ENCODE measurements around the gene TRAK1.

TRAK1 gene

GRCh38 chr3:42175386-42176240, 84.5 kb downstream of the TRAK1 start:
- Histone ChIP-seq H3K27ac (ENCODE audit: low read depth in 2 of 2, low read length in 2 of 2) (no peak overlapping the region), H3K36me3 (ENCODE audit: control insufficient read depth in 2 of 2, insufficient read depth in 2 of 2, low read length in 2 of 2) (peaks cover 8 to 10% of the 10 kb centered on the region in 2 donors), H3K9ac (ENCODE audit: low read depth in 1 of 2, low read length in 2 of 2) (no peak overlapping the region), H3K9me3 (ENCODE audit: control insufficient read depth in 2 of 2, low read length in 2 of 2) (no peaks in the 10 kb centered on the region), H3K4me3 (ENCODE audit: low read length in 2 of 2) (no peak overlapping the region), H3K27me3 (ENCODE audit: control insufficient read depth in 2 of 2, insufficient read depth in 2 of 2, low read length in 2 of 2) (no peaks in the 10 kb centered on the region), H3K4me1 (ENCODE audit: control insufficient read depth in 2 of 2, insufficient read depth in 2 of 2, low read length in 2 of 2) (peaks cover 17 to 27% of the 10 kb centered on the region in 2 donors)

GRCh38 chr3:42176242-42177034, 85.3 kb downstream of the TRAK1 start:
- Histone ChIP-seq H3K36me3 (ENCODE audit: control insufficient read depth in 2 of 2, insufficient read depth in 2 of 2, low read length in 2 of 2) (peaks cover 8 to 10% of the 10 kb centered on the region in 2 donors), H3K4me1 (ENCODE audit: control insufficient read depth in 2 of 2, insufficient read depth in 2 of 2, low read length in 2 of 2) (peaks cover 17 to 31% of the 10 kb centered on the region in 2 donors), H3K9me3 (ENCODE audit: control insufficient read depth in 2 of 2, low read length in 2 of 2) (no peaks in the 10 kb centered on the region), H3K27me3 (ENCODE audit: control insufficient read depth in 2 of 2, insufficient read depth in 2 of 2, low read length in 2 of 2) (no peaks in the 10 kb centered on the region), H3K27ac (ENCODE audit: low read depth in 2 of 2, low read length in 2 of 2) (no peak overlapping the region), H3K9ac (ENCODE audit: low read depth in 1 of 2, low read length in 2 of 2) (no peak overlapping the region), H3K4me3 (ENCODE audit: low read length in 2 of 2) (no peak overlapping the region)

DNA sequence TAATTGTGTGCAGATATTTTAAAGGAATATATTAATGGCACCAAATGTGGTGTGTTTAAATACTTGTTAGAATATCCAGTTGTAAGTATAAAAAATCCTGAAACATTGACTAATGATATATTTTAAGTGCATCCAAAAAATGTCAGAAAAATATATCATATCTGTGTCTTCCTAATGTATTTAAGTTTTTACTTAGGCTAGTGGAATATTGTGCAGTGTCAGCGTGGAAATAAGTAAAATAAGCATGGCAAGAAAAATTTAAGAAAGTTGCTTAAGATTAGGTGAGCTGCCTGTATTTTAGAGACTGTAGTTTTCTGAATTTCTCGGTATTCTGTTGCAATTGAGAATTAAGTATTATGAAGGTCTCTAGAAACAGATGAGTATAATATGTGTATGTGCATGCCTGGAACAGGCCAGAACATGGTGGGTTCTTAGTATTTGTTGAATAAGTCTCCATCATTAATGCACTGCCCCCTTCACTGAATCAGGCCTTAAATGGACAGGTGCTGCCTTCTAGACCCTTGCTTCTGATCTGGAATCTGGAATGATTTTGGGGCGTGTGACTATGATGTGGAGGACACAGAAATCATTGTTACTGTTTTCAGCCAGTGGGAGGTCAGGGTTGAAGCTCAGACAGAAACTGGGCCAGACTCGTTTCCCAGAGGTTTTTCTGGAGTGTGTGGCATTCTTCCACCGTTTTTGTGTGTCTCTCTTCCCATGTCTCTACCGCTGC, 86.1 kb downstream of the TRAK1 start:
- Histone ChIP-seq H3K9me3 (ENCODE audit: control insufficient read depth in 2 of 2, low read length in 2 of 2) (no peaks in the 10 kb centered on the region), H3K4me3 (ENCODE audit: low read length in 2 of 2) (no peak overlapping the region), H3K27ac (ENCODE audit: low read depth in 2 of 2, low read length in 2 of 2) (no peak overlapping the region), H3K36me3 (ENCODE audit: control insufficient read depth in 2 of 2, insufficient read depth in 2 of 2, low read length in 2 of 2) (peaks cover 8 to 10% of the 10 kb centered on the region in 2 donors), H3K4me1 (ENCODE audit: control insufficient read depth in 2 of 2, insufficient read depth in 2 of 2, low read length in 2 of 2) (peaks cover 17 to 31% of the 10 kb centered on the region in 2 donors), H3K9ac (ENCODE audit: low read depth in 1 of 2, low read length in 2 of 2) (no peak overlapping the region), H3K27me3 (ENCODE audit: control insufficient read depth in 2 of 2, insufficient read depth in 2 of 2, low read length in 2 of 2) (no peaks in the 10 kb centered on the region)

- Histone ChIP-seq H3K9ac (ENCODE audit: low read depth in 1 of 2, low read length in 2 of 2) (no peak overlapping the region), H3K27ac (ENCODE audit: low read depth in 2 of 2, low read length in 2 of 2) (no peak overlapping the region), H3K9me3 (ENCODE audit: control insufficient read depth in 2 of 2, low read length in 2 of 2) (no peaks in the 10 kb centered on the region), H3K36me3 (ENCODE audit: control insufficient read depth in 2 of 2, insufficient read depth in 2 of 2, low read length in 2 of 2) (peaks cover 8 to 10% of the 10 kb centered on the region in 2 donors), H3K27me3 (ENCODE audit: control insufficient read depth in 2 of 2, insufficient read depth in 2 of 2, low read length in 2 of 2) (no peaks in the 10 kb centered on the region), H3K4me1 (ENCODE audit: control insufficient read depth in 2 of 2, insufficient read depth in 2 of 2, low read length in 2 of 2) (peaks cover 17 to 31% of the 10 kb centered on the region in 2 donors), H3K4me3 (ENCODE audit: low read length in 2 of 2) (no peak overlapping the region)
These were observed 86.6 kb downstream of the TRAK1 start for GRCh38 chr3:42177801-42178150.

- peak overlapping the region; percentile 85 to 94 for H3K27ac ChIP-seq (ENCODE audit: low read depth in 2 of 2, low read length in 2 of 2)
- peak overlapping the region; percentile 26 to 63 for H3K9ac ChIP-seq (ENCODE audit: low read depth in 1 of 2, low read length in 2 of 2)
- no peaks in the 10 kb centered on the region for H3K27me3 ChIP-seq (ENCODE audit: control insufficient read depth in 2 of 2, insufficient read depth in 2 of 2, low read length in 2 of 2)
- H3K9me3 ChIP-seq (ENCODE audit: control insufficient read depth in 2 of 2, low read length in 2 of 2), result no peaks in the 10 kb centered on the region
- peaks cover 17 to 26% of the 10 kb centered on the region in 2 donors for H3K4me1 ChIP-seq (ENCODE audit: control insufficient read depth in 2 of 2, insufficient read depth in 2 of 2, low read length in 2 of 2)
- H3K4me3 ChIP-seq (ENCODE audit: low read length in 2 of 2), result no peak overlapping the region
- H3K36me3 ChIP-seq (ENCODE audit: control insufficient read depth in 2 of 2, insufficient read depth in 2 of 2, low read length in 2 of 2), result peaks cover 8 to 10% of the 10 kb centered on the region in 2 donors
These were observed 88.1 kb downstream of the TRAK1 start for GRCh38 chr3:42179110-42179725.

DNA sequence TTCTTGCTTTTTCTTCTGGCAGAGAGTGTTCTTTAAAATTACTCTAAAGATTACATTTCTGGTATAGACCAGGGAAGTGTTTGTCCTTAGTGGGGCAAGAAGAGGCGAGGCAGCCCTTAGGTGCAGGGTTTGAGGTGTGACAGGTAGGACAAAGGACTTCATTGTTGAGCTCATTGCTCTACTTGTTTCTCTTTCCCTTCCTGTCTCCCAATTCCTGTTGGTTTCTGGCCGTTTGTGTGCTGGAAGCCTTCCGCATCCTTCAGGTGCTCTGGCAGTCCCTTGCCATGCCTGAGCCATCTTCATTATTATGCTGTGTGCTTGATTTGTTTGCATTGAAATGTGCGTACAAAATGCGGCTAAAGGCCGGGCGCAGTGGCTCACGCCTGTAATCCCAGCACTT, 89.7 kb downstream of the TRAK1 start:
- peak overlapping the region in 1 of 2 donors; percentile 28 for H3K9ac ChIP-seq (ENCODE audit: low read depth in 1 of 2, low read length in 2 of 2)
- peaks cover 15 to 18% of the 10 kb centered on the region in 2 donors for H3K36me3 ChIP-seq (ENCODE audit: control insufficient read depth in 2 of 2, insufficient read depth in 2 of 2, low read length in 2 of 2)
- no peaks in the 10 kb centered on the region for H3K27me3 ChIP-seq (ENCODE audit: control insufficient read depth in 2 of 2, insufficient read depth in 2 of 2, low read length in 2 of 2)
- H3K27ac ChIP-seq (ENCODE audit: low read depth in 2 of 2, low read length in 2 of 2), result peak overlapping the region; percentile 18 to 71
- H3K4me3 ChIP-seq (ENCODE audit: low read length in 2 of 2), result no peak overlapping the region
- H3K9me3 ChIP-seq (ENCODE audit: control insufficient read depth in 2 of 2, low read length in 2 of 2), result no peaks in the 10 kb centered on the region
- H3K4me1 ChIP-seq (ENCODE audit: control insufficient read depth in 2 of 2, insufficient read depth in 2 of 2, low read length in 2 of 2), result peaks cover 17 to 26% of the 10 kb centered on the region in 2 donors

DNA sequence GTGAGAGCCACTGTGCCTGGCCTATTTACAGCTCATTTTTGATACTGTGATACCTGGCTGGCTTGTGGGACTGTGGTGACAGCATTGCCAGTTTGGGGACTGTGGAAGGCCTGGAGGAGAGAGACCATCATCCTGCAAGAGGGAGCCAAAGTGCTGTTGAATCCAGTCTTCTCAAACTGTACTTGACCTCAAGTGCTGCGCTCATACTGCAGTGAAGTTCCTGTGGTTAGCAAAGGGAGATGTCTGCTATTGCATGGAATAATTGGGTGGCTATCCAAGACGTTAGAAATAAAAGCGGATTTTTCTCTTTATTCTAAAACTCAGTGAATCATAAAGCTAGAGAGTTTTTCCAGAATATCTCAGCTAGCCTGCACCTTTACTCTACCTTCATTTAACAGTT, 91.4 kb downstream of the TRAK1 start:
- Histone ChIP-seq H3K27ac (ENCODE audit: low read depth in 2 of 2, low read length in 2 of 2) (no peak overlapping the region), H3K9ac (ENCODE audit: low read depth in 1 of 2, low read length in 2 of 2) (no peak overlapping the region), H3K27me3 (ENCODE audit: control insufficient read depth in 2 of 2, insufficient read depth in 2 of 2, low read length in 2 of 2) (no peaks in the 10 kb centered on the region), H3K9me3 (ENCODE audit: control insufficient read depth in 2 of 2, low read length in 2 of 2) (no peaks in the 10 kb centered on the region), H3K36me3 (ENCODE audit: control insufficient read depth in 2 of 2, insufficient read depth in 2 of 2, low read length in 2 of 2) (peaks cover 17 to 18% of the 10 kb centered on the region in 2 donors), H3K4me1 (ENCODE audit: control insufficient read depth in 2 of 2, insufficient read depth in 2 of 2, low read length in 2 of 2) (peaks cover 17 to 26% of the 10 kb centered on the region in 2 donors), H3K4me3 (ENCODE audit: low read length in 2 of 2) (no peak overlapping the region)

DNA sequence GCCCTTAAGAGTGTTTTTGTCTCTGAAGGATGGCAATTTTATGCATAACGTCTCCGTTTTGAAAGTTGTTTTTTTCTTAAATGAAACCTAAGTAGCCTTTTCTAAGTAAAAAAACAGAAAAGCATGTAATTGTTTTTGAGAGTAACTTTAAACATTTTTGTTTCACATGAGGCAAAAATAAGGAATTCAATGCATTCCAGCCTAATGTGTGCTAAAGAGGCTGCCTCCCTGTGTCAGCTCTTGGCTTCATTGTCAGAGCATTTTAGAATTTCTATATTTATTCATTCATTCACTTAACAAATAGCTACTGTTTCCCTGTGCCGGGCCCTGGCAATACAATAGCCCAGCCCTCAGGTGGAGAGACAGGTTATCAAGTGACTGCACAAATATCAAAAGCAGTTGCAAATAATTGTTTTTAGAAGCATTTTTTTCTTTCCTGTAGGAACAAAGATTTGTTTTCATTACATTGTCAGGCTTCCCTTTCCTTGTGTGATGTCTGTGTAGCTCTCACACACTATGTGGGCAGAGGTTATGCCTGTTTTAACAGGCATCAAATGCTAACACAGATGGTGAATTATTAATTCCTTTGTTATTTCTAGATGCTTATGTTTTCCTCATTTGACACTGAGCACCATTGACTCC, 93.0 kb downstream of the TRAK1 start:
- H3K9ac ChIP-seq (ENCODE audit: low read depth in 1 of 2, low read length in 2 of 2), result no peak overlapping the region
- H3K36me3 ChIP-seq (ENCODE audit: control insufficient read depth in 2 of 2, insufficient read depth in 2 of 2, low read length in 2 of 2), result peaks cover 20 to 24% of the 10 kb centered on the region in 2 donors
- H3K27ac ChIP-seq (ENCODE audit: low read depth in 2 of 2, low read length in 2 of 2), result no peak overlapping the region
- H3K4me1 ChIP-seq (ENCODE audit: control insufficient read depth in 2 of 2, insufficient read depth in 2 of 2, low read length in 2 of 2), result peaks cover 11 to 18% of the 10 kb centered on the region in 2 donors
- no peaks in the 10 kb centered on the region for H3K9me3 ChIP-seq (ENCODE audit: control insufficient read depth in 2 of 2, low read length in 2 of 2)
- no peak overlapping the region for H3K4me3 ChIP-seq (ENCODE audit: low read length in 2 of 2)
- H3K27me3 ChIP-seq (ENCODE audit: control insufficient read depth in 2 of 2, insufficient read depth in 2 of 2, low read length in 2 of 2), result no peaks in the 10 kb centered on the region

DNA sequence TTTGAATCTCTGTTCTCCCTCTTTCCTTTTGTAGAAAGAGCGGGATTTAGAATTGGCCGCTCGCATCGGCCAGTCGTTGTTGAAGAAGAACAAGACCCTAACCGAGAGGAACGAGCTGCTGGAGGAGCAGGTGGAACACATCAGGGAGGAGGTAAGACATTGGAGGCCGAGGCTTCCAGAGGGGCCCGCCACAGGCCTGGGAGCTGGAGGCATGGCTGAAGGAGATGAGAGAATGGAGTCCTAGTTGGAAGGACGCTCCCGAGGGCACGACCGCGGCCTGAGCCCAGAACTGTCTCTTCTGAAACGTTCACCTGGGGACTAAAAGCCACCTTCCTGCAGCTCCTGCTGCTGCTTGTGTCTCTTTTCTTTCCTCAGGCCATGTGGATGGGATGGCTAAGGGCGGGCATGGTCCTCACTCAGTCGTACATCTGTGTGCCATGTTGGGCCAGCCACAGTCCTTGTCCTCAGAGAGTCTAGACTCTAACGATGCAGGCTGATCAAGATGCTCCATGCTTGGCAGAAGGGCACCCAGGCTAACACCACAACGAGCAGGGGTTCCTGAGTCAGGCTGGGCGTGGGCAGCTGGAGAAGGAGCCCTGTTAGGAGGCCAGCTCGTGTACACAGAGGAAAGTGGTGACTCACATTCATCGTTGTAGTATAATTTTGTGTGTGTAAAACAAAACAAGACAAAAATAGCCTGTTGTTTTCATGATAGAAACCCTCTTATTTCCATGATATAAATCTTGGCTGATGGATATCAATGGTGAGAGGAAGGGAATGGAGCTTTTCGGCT, 93.7 kb downstream of the TRAK1 start:
- Histone ChIP-seq H3K4me3 (ENCODE audit: low read length in 2 of 2) (no peak overlapping the region), H3K4me1 (ENCODE audit: control insufficient read depth in 2 of 2, insufficient read depth in 2 of 2, low read length in 2 of 2) (peaks cover 4 to 10% of the 10 kb centered on the region in 2 donors), H3K27ac (ENCODE audit: low read depth in 2 of 2, low read length in 2 of 2) (no peak overlapping the region), H3K9me3 (ENCODE audit: control insufficient read depth in 2 of 2, low read length in 2 of 2) (no peaks in the 10 kb centered on the region), H3K27me3 (ENCODE audit: control insufficient read depth in 2 of 2, insufficient read depth in 2 of 2, low read length in 2 of 2) (no peaks in the 10 kb centered on the region), H3K9ac (ENCODE audit: low read depth in 1 of 2, low read length in 2 of 2) (no peak overlapping the region), H3K36me3 (ENCODE audit: control insufficient read depth in 2 of 2, insufficient read depth in 2 of 2, low read length in 2 of 2) (peaks cover 24 to 25% of the 10 kb centered on the region in 2 donors)

Data from mucosa of rectum (tissue), 2 donors.